UCSD-AML1 (cell line): ENCODE data around the gene FBLN5.
"Not testable (repeated sequence)": the region's sequence is repeated elsewhere in the genome, so short reads cannot be mapped to it uniquely, and the experiment has no call there.

Experiments used
- DNase-seq: peaks from one replicate; lab custom pipeline; 2025; ENCODE audit not compliant: unreplicated experiment; lab: John Stamatoyannopoulos, UW

FBLN5 gene

GRCh38 chr14:91866511-91867295 is 80.8 kb downstream of the FBLN5 start:
- DNase-seq = no peak

DNA sequence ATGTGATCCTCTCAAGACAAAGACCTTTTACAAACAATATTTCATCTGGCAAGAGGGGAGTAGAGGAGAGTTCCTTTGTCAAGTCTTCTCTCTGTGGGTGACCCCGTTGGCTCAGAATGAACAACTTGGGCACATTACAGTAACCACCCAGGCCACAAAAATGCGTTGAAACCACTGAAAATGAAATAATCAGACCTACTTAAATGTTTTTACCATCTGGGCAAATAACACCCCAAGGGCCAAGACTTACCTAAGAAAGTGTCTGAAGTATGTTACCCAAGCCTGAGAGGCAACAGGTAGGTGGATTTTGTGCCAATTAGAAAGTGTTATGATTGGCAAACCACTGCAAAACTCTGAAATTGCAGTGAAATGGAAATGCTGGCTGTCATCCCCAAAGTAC is 81.4 kb downstream of the FBLN5 start:
- DNase-seq = no peak

- DNase-seq = no peak
These were observed 85.1 kb downstream of the FBLN5 start for GRCh38 chr14:91862417-91862816.

GRCh38 chr14:91861091-91861490 is 86.4 kb downstream of the FBLN5 start:
- DNase-seq = no peak

DNA sequence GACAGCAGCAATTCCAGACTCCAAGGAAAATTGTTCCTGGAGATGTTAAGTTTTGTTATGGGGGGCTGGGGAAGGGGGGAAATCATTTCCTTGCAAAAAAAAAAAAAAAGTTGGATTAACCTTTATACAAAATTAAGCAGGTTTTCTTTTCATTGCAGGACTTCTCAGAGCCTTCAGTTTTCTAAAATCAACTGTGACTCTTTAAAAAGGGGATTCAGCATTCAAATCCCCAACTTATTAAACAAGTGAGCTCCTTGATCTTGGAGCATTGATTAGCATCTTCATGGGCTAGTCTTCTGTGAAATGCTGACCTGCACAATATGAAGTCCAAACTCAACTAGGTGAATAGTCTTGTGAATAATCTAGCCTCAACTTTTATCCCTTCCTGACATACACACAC is 87.3 kb downstream of the FBLN5 start:
- DNase-seq = no peak

DNA sequence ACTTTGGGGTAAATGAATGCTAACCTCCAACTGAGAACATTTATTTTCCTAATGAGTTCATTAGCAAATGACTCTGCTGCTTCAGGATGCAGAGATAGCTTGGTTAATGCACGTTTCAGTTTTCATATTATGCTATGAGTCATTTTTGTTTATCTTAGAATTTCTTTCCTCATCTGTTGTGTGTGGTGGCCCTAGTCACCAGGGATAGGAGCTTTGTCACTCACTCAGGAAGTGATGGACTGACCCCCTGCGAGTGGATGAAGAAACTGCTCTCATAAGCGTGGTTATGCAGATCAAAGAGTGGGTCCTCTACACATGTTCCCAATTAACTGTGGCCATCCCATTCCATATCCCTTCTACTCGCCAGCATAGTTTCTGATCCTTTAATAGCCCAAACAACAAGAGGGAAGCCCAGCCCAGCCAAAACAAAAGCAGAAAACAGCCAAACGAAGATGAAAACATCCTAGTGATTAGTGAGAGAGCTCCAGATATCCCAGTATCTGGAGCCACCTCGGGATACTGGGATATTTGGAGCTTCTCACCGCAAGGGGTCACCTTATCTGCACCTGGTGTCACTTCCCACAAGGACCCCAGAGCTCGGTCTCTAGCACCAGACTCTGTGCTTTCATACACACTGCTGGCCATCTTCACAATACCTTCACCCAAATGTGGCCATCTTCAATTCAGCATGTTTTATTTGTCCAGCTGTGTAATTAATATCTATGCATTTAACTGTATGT is 88.8 kb downstream of the FBLN5 start:
- no peak for DNase-seq

DNA sequence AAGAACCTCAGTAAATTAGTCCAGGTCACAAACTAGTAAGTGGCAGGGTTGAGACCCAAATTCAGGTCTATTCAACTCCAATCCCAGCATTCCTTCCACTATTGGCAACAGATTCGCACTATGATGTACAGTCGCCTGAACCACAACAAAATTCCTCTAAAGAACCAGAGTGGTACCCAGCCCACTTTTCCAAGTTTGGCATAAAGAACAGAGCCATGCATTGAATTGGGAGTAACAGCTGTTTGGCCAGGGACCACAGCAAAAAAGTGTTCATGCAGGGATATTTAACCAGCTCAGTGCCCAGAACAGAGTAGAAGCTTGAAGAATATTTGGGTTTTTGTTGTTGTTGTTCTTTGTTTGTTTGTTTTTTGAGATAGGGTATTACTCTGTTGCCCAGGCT is 89.9 kb downstream of the FBLN5 start:
- DNase-seq = no peak

GRCh38 chr14:91854327-91854934 is 93.1 kb downstream of the FBLN5 start:
- no peak for DNase-seq

GRCh38 chr14:91851563-91851962 is 95.9 kb downstream of the FBLN5 start:
- DNase-seq = no peak

DNA sequence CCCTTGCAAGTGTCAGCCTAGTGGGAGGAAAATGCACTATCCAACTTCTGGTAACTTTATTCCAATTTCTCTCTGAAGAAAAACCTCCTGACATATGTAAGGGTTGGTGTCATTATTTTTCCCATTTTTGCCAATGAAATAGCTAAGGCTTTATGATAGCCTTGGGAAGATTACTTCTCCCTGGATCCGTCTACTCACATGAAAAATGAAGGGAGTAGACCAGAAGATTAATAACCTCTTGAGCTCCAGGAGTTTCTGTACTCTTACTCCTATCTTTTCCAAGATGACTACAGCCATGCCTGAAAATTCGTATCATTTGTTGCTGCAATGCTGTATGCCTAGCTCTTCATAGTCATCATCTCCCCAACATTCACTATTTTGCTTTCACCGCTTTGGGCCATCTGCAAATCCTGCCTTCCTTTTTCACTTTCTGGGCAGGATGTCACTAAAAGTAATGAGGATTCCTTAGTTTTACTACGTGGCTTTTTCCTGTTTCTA is 98.9 kb downstream of the FBLN5 start:
- no peak for DNase-seq

- no peak for DNase-seq
These were observed 99.8 kb downstream of the FBLN5 start for GRCh38 chr14:91847693-91848092.

GRCh38 chr14:91845652-91846051 is 101.8 kb downstream of the FBLN5 start:
- no peak for DNase-seq

GRCh38 chr14:91845056-91845455 is 102.4 kb downstream of the FBLN5 start:
- not testable (repeated sequence) for DNase-seq

DNA sequence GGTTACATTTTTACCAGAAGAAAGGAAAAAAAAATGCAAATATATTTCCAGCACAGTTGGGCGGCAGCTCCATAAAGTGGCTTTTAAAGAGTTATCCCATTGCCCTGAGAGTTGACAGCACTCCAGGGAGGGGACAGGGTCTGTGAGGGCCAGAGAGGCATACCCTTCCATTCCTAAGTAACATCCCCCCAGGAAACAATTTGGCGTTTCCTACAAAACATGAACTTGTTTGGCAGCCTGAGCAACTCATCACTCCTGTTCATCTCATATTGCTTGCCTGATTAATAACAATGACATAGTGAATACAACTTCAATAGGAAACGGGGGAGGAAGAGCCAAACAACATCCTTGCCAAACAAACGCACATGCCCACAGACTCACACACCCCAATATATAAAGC is 103.5 kb downstream of the FBLN5 start:
- no peak for DNase-seq

GRCh38 chr14:91843437-91843836 is 104.1 kb downstream of the FBLN5 start:
- DNase-seq = no peak

DNA sequence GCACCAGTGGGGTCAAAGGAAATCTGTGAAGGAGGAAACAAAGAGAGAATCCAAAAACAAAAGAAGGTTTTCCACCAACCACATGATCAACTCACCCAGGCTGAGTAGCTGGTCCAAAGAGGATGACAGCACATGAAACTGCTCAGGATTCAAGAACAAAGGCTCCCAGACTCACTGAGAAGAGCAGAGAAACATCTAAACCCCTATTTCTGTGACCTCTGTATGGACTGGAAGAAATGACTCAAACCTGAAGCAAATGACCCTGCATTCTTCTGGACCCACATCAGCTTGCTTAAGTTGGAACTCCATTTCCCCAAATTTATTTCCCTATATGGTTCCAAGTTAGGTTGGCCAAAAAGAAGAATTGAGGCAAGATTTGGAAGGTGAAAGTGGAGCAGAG is 106.4 kb downstream of the FBLN5 start:
- no peak for DNase-seq

DNA sequence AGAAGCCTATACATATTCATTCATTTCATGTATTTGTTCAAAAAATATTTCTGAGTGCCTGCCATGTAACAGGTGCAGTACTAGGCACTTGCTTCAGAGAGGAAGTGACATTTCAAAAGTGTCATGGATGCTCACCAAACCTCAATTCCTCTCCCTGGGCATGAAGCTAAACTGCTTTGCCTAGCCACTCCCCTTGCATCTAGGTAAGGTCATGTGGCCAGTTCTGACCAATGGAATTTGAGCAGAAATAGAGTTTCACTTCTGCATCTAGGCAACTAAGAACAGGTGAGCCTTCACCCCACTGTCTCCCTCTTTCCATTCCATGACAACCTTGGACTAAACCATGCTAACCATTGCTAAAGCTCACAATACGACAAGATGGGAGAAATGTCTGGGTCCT is 107.7 kb downstream of the FBLN5 start:
- DNase-seq = no peak

DNA sequence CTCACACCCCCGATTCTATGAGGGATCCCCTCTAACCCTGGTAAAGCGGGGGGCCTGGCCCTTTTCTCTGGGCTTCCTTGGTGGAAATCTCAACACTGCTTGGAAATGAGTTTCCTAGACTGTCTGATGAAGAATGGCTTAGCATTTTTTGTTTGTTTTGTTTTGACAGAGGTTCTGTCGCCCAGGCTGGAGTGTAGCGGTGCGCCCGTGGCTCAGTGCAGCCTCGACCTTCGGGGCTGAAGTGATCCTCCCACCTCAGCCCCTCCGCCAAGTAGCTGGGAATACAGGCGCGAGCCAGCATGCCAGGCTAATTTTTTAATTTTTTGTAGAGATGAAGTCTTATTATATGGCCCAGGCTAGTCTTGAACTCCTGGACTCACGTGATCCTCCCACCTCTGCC is 110.4 kb downstream of the FBLN5 start:
- no peak for DNase-seq

GRCh38 chr14:91835920-91836843 is 111.3 kb downstream of the FBLN5 start:
- peak; percentile 45 for DNase-seq

- no peak for DNase-seq
These were observed 112.1 kb downstream of the FBLN5 start for GRCh38 chr14:91835197-91835919.
